GM12865 (cell line): ENCODE data around the gene STOML3.
"Not testable (repeated sequence)": the region's sequence is repeated elsewhere in the genome, so short reads cannot be mapped to it uniquely, and the experiment has no call there.

Experiments used
- DNase-seq: peaks from one replicate; pipeline ENCODE4 v3.0.0; 2010; ENCODE audit warnings: low read depth
- H3K4me3 ChIP-seq: 2 replicates; pipeline ENCODE4 v1.5.1; 2011; ENCODE audit warnings: mild to moderate bottlenecking, low read depth, low read length, control low read depth
- CTCF ChIP-seq: IDR thresholded peaks from 2 replicates; pipeline ENCODE4 v1.5.1; 2011; ENCODE audit warnings: low read length, control low read depth, low read depth, inconsistent platforms; ENCODE audit not compliant: insufficient read depth; ENCODE audit errors: missing control alignments

STOML3 gene

GRCh38 chr13:39023316-39023715 lies 32.7 kb upstream of the STOML3 start:
- TF ChIP-seq CTCF, result no peak
- DNase-seq, result no peak
- H3K4me3 ChIP-seq, result no peak overlapping the region

- no peak for TF ChIP-seq CTCF
- no peak for DNase-seq
- H3K4me3 ChIP-seq, result no peak overlapping the region
These were observed 30.3 kb upstream of the STOML3 start for GRCh38 chr13:39020853-39021462.

- peak; percentile 57 for TF ChIP-seq CTCF
- peak; percentile 58 for DNase-seq
- no peak overlapping the region for H3K4me3 ChIP-seq
These were observed 26.2 kb upstream of the STOML3 start for GRCh38 chr13:39016787-39017186.

- no peak overlapping the region for H3K4me3 ChIP-seq
- no peak for TF ChIP-seq CTCF
- DNase-seq, result peak; percentile 49
These were observed 25.5 kb upstream of the STOML3 start for GRCh38 chr13:39016087-39016486.

- no peak for DNase-seq
- no peak overlapping the region for H3K4me3 ChIP-seq
- no peak for TF ChIP-seq CTCF
These were observed 22.8 kb upstream of the STOML3 start for GRCh38 chr13:39013462-39013861.

- DNase-seq, result no peak
- TF ChIP-seq CTCF, result no peak
- no peak overlapping the region for H3K4me3 ChIP-seq
These were observed 22.0 kb upstream of the STOML3 start for GRCh38 chr13:39012608-39013007.

GRCh38 chr13:39006371-39007111 lies 15.9 kb upstream of the STOML3 start:
- not testable (repeated sequence) for H3K4me3 ChIP-seq, DNase-seq
